Measurements from ENCODE around the gene OSBPL5.
"Not testable (repeated sequence)": the region's sequence is repeated elsewhere in the genome, so short reads cannot be mapped to it uniquely, and the experiment has no call there.

Gene OSBPL5

GRCh38 chr11:3180869-3181268 is 15.8 kb upstream of the OSBPL5 start:
- no peak for DNase-seq (ENCODE audit: low spot score)

DNA sequence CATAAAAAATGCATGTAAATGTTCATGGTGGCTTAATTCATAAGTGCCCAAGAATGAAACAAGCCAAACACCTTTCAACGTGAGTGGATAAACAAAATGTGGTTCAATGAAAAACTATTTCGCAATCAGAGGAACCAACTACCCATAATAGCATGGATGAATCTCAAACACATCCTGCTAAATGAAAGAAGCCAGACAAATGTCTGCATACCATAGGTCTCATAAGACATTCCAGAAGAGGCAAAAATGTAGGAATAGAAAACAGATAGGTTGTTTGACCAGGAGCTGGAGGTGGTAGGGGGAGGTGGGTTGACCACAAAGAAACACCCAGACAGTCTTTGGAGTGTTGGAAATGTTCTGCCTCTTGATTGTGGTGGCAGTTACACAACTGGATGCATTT is 13.2 kb upstream of the OSBPL5 start:
- DNase-seq (ENCODE audit: low spot score): no peak

DNA sequence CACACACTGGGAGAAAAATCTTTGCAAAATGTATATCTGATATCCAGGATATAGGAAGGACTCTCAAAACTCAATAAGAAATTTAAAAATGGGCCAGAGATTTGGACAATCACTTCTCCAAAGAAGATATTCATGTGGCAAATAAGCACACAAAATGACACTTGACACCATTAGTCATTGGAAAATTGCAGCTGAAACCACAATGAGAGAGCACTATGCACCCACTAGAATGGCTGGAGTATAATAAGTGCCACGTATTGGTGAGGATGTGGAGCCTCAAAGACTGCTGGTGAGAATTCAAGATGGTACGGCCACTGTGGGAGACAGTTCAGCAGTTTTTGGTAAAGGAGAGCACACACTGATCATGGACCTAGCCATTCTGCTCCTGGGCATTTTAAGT is 12.8 kb upstream of the OSBPL5 start:
- DNase-seq (ENCODE audit: low spot score): no peak

GRCh38 chr11:3176487-3176886 is 11.4 kb upstream of the OSBPL5 start:
- DNase-seq (ENCODE audit: low spot score): no peak

- no peak for DNase-seq (ENCODE audit: low spot score)
These were observed 10.1 kb upstream of the OSBPL5 start for GRCh38 chr11:3175194-3175593.

GRCh38 chr11:3174387-3174786 is 9.3 kb upstream of the OSBPL5 start:
- no peak for DNase-seq (ENCODE audit: low spot score)

- DNase-seq (ENCODE audit: low spot score): no peak
These were observed 8.7 kb upstream of the OSBPL5 start for GRCh38 chr11:3173795-3174194.

DNA sequence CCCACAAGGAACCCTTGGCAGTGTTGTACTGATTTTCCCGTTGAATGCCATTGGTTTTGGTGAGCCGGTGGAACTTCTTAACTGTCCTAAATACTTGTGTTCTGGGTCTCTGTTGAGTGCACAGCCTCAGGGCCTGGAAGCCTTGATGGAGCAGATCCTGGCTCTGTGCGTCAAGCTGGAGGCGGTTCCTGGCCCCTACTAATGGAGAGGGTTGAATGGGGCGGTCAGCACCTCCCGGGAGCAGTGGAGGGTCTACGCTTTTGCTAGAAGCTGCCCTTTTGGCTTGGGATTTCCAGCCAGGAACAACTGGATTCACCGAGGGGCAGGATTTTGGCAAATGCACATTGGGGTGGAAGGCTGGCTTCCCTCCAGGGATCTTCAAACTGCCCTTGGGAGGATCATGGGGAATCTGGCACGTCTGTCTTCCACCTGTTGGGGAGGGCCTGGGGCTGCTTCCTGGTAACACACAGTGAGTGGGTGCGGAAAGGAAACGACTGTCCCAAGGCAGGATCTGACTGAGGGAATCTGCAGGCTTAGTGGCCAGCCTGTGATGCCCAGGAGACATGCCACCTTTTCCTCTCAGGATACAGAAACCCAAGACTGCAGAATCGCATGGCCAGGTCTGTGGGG is 6.9 kb upstream of the OSBPL5 start:
- DNase-seq (ENCODE audit: low spot score): no peak

GRCh38 chr11:3170756-3171650 is 5.9 kb upstream of the OSBPL5 start:
- no peak for DNase-seq (ENCODE audit: low spot score)

- no peak for DNase-seq (ENCODE audit: low spot score)
These were observed 5.1 kb upstream of the OSBPL5 start for GRCh38 chr11:3170044-3170755.

DNA sequence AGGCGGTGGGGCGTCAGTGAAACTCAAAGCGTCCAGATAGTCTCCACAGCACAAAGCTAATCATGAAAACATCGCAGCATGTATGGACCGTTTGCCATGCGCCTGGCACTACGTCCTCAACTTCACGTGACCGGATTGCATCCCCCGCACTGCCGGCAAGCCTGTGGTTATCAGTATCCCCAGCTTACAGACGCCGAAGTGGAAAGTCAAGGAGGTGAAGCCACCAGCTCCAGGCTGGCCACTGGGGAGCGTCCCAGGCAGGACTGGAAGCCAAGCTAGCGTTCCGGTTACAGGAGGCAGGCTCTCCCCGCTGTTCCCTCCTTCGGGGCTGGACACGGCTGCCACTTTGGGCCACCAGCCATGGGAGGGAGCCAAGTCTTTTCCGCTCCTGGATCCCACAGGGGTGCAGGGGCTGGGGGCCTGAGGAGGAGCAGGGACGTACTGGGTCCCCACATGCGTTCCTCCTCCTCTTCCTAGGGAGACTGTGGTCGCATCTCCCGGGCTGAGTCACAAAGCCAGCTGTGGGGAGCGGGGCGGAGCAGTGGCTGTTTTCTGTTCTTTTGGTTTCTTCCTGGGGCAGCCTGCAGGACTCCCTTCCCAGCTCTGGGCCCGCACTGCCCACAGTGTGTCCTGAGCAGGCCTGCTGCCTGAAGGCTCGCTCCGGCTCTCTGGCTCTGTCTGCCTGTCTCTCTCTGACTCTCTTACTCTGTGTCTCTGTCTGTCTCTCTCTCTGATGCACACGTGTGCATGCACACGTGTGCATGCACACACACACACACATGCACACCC is 4.3 kb upstream of the OSBPL5 start:
- no peak for DNase-seq (ENCODE audit: low spot score)

- DNase-seq (ENCODE audit: low spot score): not testable (repeated sequence)
These were observed 3.7 kb upstream of the OSBPL5 start for GRCh38 chr11:3168742-3169254.

DNA sequence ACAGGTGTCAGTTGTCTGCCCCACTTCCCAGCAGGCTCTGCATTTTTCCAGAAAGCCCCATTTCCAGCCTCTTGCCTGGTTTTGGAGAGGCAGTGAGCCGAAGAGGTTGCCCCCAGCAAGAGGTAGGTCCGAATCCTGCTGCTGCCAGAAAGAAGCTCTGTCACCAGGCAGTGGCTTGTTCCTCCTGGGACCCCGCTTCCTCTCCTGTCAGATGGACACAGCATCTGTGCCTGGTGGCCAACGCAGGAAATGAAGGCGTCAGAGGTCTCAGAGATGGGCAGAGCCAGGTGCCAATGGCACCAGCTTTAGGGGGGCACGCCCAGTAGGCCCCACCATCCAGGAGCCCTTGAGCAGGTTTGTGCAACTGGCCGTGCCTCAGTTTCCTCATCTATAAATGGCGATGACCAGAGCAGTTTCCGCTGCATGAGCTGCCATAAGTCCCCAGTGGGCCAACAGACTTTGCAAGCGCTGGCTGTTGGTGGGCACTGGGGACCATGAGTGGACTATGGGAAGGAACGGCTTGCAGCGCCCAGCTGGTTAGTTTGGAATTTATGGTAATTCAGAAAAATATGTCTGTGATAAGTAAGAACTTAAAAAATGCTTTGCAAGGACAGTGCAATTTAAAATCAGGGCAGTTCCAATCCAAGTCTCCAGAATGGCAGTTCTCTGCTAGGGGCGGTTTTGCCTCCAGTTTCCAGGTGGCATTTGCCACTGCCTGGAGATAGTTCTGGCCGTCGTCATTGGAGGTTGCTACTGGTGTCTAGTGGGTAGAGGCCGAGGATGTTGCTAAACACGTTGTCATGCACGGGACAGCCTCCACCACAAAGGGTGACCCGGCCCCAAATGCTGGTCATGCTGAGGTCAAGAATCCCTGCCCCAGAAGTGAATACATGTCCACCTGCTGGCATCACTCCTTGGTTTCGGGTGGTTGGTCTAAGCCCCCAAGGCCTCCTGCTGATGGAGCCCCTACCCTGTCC is 2.3 kb upstream of the OSBPL5 start:
- no peak for DNase-seq (ENCODE audit: low spot score)

DNA sequence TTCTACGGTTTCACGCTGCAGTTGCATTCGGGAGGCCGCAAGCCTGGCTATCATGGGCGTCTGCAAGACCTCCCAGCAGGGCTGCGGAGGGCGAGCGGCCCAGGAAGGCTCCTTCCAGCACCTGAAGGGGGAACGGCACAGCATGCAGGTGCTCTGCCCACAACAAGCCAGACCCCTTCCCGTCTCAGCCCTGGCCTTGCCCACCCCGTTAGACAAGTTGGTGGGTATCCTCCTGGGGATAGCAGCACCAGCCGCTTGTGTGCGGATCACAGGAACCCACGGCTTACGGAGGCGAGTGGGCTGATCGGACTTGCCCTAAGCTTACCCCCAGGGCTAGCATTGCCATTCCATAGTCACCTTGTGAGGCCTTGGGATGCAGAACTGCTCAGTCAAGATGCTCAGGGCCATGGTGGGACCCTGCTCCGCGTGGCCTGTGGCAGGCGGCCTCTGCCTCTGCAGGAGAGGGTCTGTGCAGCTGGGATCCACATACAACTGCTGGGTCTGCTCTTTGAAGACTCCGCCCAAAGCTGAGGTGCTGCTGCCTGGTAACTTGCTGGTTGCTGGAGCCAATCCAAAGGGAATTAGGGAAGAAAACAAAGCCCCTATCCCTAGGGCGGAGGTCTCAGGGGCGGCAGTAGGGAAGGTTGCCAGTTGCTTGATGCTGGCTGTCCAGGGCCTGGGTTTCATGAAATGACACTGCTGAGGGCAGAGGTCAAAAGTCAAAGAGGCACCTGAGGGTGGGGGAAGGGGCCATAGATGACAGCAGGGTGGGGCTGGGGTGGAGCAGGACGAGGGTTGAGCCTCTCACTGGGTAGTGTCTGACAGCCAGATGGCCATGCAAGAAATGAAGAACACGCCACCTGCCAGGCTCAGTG is 1.4 kb upstream of the OSBPL5 start:
- no peak for DNase-seq (ENCODE audit: low spot score)

- DNase-seq (ENCODE audit: low spot score): no peak
These were observed 782 bp upstream of the OSBPL5 start for GRCh38 chr11:3165916-3166267.

- no peak for DNase-seq (ENCODE audit: low spot score)
These were observed 458 bp downstream of the OSBPL5 start for GRCh38 chr11:3164552-3165151.

DNA sequence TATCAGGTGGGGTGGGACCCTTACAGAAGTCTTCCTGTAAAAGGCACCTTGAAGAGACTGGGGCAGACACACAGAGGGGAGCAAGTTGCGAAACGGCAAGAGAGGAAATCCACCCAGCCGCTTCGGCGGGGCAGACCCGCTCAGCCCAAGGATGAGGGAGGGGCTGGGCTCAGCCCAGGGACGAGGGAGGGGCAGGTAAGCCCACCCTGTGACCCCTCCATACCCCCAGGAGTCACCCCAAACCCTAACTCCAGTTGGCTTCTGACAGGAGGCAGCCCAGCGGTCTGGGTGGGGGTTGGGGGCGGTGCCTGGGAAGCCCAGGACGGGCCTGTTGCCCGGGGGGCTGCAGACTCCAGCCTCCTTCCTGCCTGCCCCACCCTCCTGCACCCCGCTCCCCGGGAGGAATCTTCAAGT is 965 bp downstream of the OSBPL5 start:
- DNase-seq (ENCODE audit: low spot score): no peak

- no peak for DNase-seq (ENCODE audit: low spot score)
These were observed 1.7 kb downstream of the OSBPL5 start for GRCh38 chr11:3163241-3163981.
